Astrocyte of the cerebellum (primary cell): ENCODE results near the gene ADCY10.

Source experiments
- DNase-seq: peaks from one replicate; pipeline ENCODE4 v3.0.0-alpha.2; 2011; ENCODE audit warnings: low read depth
- H3K4me3 ChIP-seq: 2 replicates; pipeline ENCODE4 v1.5.1; 2011; ENCODE audit warnings: mild to moderate bottlenecking, low read depth, low read length, moderate library complexity
- in situ Hi-C: cut with HindIII; loops from 2 replicates; pipeline ENCODE4 v1.10.0; 2017; ENCODE audit warnings: low sequenced_read_pairs
- TF ChIP-seq, protein P1 (sequence below): IDR thresholded peaks from 2 replicates; pipeline ENCODE4 v1.5.1; 2012; ENCODE audit warnings: low read length, low read depth, moderate library complexity, mild to moderate bottlenecking; ENCODE audit errors: missing control alignments

Gene ADCY10

DNA sequence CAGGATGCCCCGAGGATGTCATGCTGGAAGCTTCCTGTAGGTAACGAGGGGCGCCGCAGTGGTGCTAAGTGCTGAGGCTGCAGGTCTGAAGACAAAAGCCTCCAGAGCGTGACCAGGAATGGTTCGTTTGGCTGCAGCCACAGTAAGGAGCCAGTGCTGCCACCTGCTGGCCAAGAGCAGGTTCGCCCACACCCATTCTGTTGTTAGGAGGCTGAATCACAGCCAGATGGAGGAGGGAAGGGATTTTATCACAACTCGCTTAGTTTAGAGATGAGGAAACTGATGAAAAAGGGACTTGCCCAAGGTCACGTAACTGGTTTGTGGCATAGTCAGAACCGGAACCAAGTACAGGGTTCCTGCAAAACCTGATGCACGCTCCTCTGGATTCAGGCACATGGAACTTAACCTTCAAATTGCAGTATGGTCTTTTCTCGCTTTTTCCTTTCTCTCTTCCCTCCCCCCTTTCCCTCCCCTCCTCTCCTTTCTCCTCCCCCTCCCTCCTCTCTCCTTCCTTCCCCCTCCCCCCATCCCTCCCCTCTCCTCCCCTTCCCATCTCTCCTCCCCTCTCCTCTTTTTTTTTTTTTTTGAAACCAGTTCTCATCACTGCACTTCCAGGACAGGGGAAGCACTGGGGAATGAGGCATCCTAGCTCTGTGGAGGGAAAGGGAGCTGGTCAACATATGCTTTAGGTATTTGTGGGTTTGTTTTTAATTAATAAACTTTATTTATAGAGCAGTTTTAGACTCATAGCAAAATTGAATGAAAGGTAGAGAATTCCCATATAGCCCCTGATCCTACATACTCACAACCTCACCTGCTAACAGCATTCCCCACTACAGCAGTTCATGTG is 110.4 kb downstream of the ADCY10 start:
- peak; percentile 92 for DNase-seq
- TF ChIP-seq, protein P1, sequence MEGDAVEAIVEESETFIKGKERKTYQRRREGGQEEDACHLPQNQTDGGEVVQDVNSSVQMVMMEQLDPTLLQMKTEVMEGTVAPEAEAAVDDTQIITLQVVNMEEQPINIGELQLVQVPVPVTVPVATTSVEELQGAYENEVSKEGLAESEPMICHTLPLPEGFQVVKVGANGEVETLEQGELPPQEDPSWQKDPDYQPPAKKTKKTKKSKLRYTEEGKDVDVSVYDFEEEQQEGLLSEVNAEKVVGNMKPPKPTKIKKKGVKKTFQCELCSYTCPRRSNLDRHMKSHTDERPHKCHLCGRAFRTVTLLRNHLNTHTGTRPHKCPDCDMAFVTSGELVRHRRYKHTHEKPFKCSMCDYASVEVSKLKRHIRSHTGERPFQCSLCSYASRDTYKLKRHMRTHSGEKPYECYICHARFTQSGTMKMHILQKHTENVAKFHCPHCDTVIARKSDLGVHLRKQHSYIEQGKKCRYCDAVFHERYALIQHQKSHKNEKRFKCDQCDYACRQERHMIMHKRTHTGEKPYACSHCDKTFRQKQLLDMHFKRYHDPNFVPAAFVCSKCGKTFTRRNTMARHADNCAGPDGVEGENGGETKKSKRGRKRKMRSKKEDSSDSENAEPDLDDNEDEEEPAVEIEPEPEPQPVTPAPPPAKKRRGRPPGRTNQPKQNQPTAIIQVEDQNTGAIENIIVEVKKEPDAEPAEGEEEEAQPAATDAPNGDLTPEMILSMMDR: peak; percentile 97
- in situ Hi-C loops: loop anchor here (5.0 kb wide), 1 partner anchor 81 kb away; the partner anchor contains the start of gene MPZL1
- no peak overlapping the region for H3K4me3 ChIP-seq

DNA sequence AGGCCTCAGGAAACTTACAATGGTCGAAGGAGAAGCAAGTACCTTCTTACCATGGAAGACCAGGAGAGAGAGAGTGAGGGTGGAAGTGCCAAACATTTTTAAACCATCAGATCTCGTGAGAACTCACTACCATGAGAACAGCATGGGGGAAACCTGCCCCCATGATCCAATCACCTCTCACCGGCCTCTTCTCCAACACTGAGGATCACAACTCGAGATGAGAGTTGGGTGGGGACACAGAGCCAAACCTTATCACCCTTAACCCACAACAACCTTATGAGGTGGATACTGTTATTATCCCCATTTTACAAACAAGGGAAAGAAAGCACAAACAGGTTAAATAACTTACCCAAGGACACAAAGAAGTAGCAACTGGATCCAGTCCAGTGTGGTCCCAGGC is 111.7 kb downstream of the ADCY10 start:
- no peak overlapping the region for H3K4me3 ChIP-seq
- TF ChIP-seq, protein P1: no peak
- no peak for DNase-seq
- in situ Hi-C loops: loop anchor here (5.0 kb wide), 1 partner anchor 80 kb away; the partner anchor contains the start of gene MPZL1

DNA sequence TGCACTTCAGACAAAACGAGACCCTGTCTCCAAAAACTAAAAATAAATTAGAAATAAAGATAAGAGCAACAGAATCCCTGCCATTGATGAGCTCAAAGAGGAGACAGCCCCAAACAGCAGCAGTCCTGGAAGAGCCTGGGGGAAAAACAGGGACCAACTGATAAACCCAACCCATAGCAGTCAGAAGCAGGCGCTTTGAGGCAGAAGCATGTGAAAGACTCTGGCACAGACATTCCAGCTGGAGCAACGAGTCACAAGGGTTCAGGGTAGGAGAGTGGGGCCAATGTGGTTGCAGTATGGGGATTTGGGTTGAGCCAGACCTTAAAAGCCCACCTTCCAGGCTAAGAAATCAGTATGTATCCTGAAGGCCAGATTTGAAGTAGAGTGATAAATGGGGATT is 113.7 kb downstream of the ADCY10 start:
- no peak overlapping the region for H3K4me3 ChIP-seq
- DNase-seq: no peak
- TF ChIP-seq, protein P1: no peak
- in situ Hi-C loops: loop anchor here (5.0 kb wide), 1 partner anchor 78 kb away; the partner anchor contains the start of gene MPZL1

DNA sequence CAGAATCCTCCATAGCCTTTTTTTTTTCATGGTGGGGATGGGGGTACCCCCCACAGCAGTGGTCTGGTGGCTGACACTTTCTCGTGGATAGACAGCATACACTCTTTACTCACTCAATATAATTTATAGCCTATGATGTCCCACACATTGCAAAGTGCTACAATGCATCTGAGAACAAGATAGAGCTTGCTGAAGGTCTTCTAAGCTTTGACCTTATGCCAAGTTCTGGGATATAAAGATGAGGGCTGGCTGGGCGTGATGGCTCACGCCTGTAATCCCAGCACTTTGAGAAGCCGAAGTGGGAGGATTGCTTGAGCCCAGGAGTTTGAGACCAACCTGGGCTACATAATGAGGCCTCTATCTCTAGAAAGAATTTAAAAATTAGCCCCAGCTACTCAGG is 114.2 kb downstream of the ADCY10 start:
- no peak overlapping the region for H3K4me3 ChIP-seq
- in situ Hi-C loops: loop anchor here (5.0 kb wide), 1 partner anchor 77 kb away; the partner anchor contains the start of gene MPZL1

DNA sequence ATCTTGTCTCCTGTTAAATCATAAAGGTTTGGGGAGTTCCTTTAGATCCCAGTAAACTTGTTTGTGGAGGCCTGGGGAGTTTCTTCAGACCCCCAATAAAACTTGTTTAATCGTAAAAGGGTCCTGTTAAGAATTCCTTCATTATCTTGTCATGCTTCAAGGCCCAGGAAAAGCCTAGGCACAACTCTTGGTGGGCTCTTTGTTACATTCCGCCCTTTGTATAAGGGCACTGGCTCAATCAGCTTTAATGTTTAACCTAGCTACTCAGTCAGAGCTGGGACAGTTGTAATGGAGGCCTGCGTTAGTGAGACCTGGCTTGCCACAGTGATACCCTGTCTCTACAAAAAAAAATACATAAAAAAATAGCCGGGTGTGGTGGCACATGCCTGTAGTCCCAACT is 115.0 kb downstream of the ADCY10 start:
- H3K4me3 ChIP-seq: no peak overlapping the region
- in situ Hi-C loops: no loop called here
- TF ChIP-seq, protein P1: no peak
- DNase-seq: no peak

More for the DNA sequence above, 114.2 kb downstream of the ADCY10 start:
- no peak for DNase-seq
- TF ChIP-seq, protein P1: no peak

DNA sequence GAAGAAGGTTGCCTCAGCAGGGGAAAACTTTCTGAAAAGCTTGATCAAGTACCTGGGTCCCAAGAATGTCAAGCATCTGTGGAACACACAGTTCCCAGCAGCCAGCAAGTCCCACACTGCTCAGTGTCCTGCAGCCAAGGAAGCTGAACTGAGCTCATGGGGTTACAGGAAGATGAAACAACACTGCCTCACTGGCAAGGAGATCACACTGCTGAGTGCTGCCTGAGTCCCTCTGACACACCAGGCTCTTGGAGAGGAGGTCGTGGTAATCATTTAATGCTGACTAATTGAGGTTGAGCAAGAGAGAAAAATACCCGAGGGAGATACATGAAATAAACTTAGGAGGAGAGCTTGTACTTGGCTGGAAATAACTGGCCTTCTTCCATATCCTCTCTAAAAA is 116.9 kb downstream of the ADCY10 start:
- TF ChIP-seq, protein P1: peak; percentile 24
- in situ Hi-C loops: no loop called here
- DNase-seq: peak; percentile 96
- no peak overlapping the region for H3K4me3 ChIP-seq
